Type B pancreatic cell (in vitro differentiated cells): Measurements from ENCODE around the gene TOP2A. TPM values are rescaled to one million over a fixed set of nuclear protein-coding genes. Genes with fewer than 3 reads are reported as not detected.

Source experiments
- DNase-seq: peaks from one replicate; pipeline ENCODE4 v3.0.0; 2021; ENCODE audit warnings: mixed read lengths; ENCODE audit not compliant: unreplicated experiment; ENCODE audit errors: extremely low spot score
- H3K27ac Mint-ChIP-seq: 2 replicates; pipeline ENCODE4 v1.8.0; 2021; ENCODE audit warnings: mild to moderate bottlenecking, mixed read lengths
- H3K27me3 Mint-ChIP-seq: 2 replicates; pipeline ENCODE4 v1.8.0; 2021; ENCODE audit warnings: mixed read lengths
- H3K36me3 Mint-ChIP-seq: 2 replicates; pipeline ENCODE4 v1.8.0; 2021; ENCODE audit warnings: mixed read lengths
- H3K4me1 Mint-ChIP-seq: one replicate; pipeline ENCODE4 v1.8.0; 2021; ENCODE audit warnings: mixed read lengths; ENCODE audit not compliant: unreplicated experiment
- H3K4me3 Mint-ChIP-seq: 2 replicates; pipeline ENCODE4 v1.8.0; 2021; ENCODE audit warnings: mild to moderate bottlenecking, mixed read lengths
- H3K9me3 Mint-ChIP-seq: 2 replicates; pipeline ENCODE4 v1.8.0; 2021; ENCODE audit warnings: mixed read lengths
- total RNA-seq: library from RNA; stranded (reverse); gene quantifications from 2 replicates; pipeline ENCODE4 v1.2.1, GENCODE V29; 2021; ENCODE audit warnings: low replicate concordance
- TF ChIP-seq, protein P1 (sequence below): fragments of 200-600 bp; sonication (generic); conservative IDR thresholded peaks from 2 replicates; pipeline ENCODE4 v1.5.0; 2021; ENCODE audit warnings: antibody characterized with exemption, mild to moderate bottlenecking

TOP2A gene
- total RNA-seq, 1 donor from 2014 or later, result 248 TPM

DNA sequence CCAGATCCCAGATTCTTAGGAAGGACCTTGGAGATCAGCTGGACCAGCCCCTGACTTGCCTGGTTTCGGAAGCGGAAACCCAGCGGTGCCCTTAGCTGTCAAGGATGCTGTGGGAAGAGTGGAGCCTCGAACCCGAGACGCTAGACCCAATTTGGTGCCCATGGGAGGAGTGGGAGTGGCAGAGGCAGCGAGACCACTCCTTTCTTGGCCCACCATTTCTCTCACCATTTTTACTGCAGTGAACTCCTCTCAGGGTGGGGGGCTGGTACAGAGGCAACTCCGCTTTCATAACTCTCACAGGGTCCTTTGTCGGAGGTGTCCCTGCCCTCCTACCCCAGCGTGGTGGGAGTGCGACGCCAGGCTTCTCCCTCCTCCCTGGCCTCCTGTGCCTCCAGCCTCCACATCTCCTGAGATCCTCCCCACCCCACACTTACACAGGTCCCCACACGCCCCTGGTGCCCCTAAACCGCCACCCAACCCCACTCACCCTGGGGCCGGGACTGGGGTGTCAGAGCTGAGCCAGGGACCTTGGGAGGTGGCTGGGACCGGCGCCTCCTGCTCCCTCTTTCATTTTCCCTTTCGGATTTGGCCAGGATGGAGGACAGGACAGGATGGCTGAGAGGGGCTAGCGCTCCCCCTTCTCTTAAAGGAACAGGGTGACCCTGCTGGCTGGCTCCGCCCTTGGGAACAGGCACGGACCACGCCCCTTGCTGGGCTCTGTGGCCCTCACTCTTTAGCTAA, 53.4 kb downstream of the TOP2A start, which contains the start of gene GJD3:
GJD3 (minus strand) TSS at position 617 of the 741 bp plus-strand sequence. CDS start 922 bp downstream, outside the sequence.
- Mint-ChIP-seq H3K27me3 (peaks cover 22% of the 10 kb centered on the region), H3K27ac (no peak within 1 kb of the TSS), H3K4me3 (peak within 1 kb of the TSS; percentile 83), H3K4me1 (peaks cover 8% of the 10 kb centered on the region), H3K9me3 (no peaks in the 10 kb centered on the region), H3K36me3 (no peaks in the 10 kb centered on the region)
- no peak for DNase-seq
- TF ChIP-seq, protein P1, sequence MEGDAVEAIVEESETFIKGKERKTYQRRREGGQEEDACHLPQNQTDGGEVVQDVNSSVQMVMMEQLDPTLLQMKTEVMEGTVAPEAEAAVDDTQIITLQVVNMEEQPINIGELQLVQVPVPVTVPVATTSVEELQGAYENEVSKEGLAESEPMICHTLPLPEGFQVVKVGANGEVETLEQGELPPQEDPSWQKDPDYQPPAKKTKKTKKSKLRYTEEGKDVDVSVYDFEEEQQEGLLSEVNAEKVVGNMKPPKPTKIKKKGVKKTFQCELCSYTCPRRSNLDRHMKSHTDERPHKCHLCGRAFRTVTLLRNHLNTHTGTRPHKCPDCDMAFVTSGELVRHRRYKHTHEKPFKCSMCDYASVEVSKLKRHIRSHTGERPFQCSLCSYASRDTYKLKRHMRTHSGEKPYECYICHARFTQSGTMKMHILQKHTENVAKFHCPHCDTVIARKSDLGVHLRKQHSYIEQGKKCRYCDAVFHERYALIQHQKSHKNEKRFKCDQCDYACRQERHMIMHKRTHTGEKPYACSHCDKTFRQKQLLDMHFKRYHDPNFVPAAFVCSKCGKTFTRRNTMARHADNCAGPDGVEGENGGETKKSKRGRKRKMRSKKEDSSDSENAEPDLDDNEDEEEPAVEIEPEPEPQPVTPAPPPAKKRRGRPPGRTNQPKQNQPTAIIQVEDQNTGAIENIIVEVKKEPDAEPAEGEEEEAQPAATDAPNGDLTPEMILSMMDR, result no peak

DNA sequence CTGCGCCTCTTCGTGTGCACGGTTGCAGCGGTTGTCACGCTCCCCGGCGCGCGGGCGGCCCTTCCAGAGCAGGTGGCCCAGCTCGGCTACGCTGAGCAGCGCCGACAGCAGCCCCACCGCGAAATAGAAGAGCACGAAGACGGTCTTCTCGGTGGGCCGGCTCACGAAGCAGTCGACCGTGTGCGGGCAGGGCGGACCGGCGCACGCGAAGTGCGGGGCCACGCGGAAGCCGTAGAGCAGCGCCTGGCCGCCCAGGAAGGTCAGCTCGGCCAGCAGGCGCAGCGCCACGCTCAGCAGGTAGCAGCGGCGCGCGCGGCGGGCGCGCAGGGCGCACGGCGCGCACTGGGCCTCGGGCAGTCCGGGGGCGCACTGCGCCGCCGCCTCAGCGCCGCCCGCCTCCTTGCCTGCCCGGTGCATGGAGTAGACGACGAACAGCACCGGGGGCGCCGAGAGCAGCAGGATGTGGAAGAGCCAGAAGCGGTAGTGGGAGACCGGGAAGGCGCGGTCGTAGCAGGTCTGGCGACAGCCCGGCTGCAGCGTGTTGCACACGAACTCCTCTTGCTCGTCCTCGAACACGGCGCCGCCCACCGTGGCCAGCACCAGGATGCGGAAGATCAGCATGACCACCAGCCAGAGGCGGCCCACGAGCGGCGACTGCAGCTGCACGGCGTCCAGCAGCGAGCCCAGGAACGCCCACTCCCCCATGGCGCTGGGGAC, 54.4 kb downstream of the TOP2A start:
- no peaks in the 10 kb centered on the region for H3K9me3 Mint-ChIP-seq
- peaks cover 22% of the 10 kb centered on the region for H3K27me3 Mint-ChIP-seq
- TF ChIP-seq, protein P1, result no peak
- H3K4me1 Mint-ChIP-seq, result peaks cover 12% of the 10 kb centered on the region
- no peak overlapping the region for H3K27ac Mint-ChIP-seq
- peak overlapping the region; percentile 83 for H3K4me3 Mint-ChIP-seq
- no peak for DNase-seq
- H3K36me3 Mint-ChIP-seq, result no peaks in the 10 kb centered on the region

GRCh38 chr17:40362696-40363110, 55.0 kb downstream of the TOP2A start:
- Mint-ChIP-seq H3K27me3 (peaks cover 22% of the 10 kb centered on the region), H3K4me3 (peak overlapping the region; percentile 74), H3K4me1 (peaks cover 12% of the 10 kb centered on the region), H3K9me3 (no peaks in the 10 kb centered on the region), H3K27ac (no peak overlapping the region), H3K36me3 (no peaks in the 10 kb centered on the region)
- peak; percentile 89 for DNase-seq
- TF ChIP-seq, protein P1, result peak; percentile 81

DNA sequence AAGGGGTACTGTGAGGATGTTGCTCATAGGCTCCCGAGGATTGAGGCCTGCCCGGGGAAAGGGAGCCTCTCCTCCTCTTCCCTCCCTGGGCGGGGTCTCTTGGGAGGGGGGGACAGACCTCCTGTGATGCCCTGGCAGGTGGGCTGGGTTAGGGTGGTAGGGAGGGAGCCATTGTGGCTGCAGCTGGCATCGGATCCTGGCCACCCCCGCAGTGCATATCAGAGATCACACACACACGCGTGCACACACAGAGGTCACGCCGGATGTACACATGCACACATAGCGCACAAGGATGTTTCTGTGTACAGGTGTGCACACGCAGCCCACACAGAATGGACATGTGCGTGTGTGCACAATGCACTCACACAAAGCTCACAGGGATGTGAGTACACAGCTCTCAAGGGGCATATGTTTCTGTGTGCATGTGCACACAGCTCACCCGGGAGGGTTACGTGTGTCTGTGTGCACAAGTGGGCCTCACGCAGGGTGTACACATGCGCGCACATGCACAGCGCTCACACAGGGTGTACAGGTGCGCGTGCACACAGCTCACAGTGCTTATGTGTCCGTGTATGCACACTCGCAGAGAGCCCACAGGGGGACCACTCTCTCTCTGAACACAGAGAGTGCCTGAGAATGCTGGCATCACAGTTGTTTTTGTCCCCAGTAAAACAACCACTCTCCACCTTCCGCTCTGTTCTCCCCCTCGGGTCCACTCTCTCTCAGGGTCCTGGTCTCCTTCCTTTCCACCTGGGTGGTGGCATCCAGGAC, 55.6 kb downstream of the TOP2A start:
- Mint-ChIP-seq H3K4me3 (peak overlapping the region; percentile 74), H3K27me3 (peaks cover 22% of the 10 kb centered on the region), H3K4me1 (peaks cover 12% of the 10 kb centered on the region), H3K36me3 (no peaks in the 10 kb centered on the region), H3K27ac (no peak overlapping the region), H3K9me3 (no peaks in the 10 kb centered on the region)
- TF ChIP-seq, protein P1, result no peak
- no peak for DNase-seq

- TF ChIP-seq, protein P1, result no peak
- Mint-ChIP-seq H3K4me3 (peak overlapping the region; percentile 82), H3K27me3 (peaks cover 22% of the 10 kb centered on the region), H3K36me3 (no peaks in the 10 kb centered on the region), H3K9me3 (no peaks in the 10 kb centered on the region), H3K27ac (peak overlapping the region; percentile 12), H3K4me1 (peaks cover 12% of the 10 kb centered on the region)
- DNase-seq, result no peak
These were observed 56.4 kb downstream of the TOP2A start for GRCh38 chr17:40361063-40361924.
